Measurements from ENCODE around the gene WSCD1.

WSCD1 gene

GRCh38 chr17:6160911-6161855 lies 91.0 kb downstream of the WSCD1 start:
- no peak for DNase-seq (ENCODE audit: low read depth)

GRCh38 chr17:6162216-6162615 lies 92.0 kb downstream of the WSCD1 start:
- DNase-seq (ENCODE audit: low read depth) = no peak

- no peak for DNase-seq (ENCODE audit: low read depth)
These were observed 92.7 kb downstream of the WSCD1 start for GRCh38 chr17:6162892-6163291.

- DNase-seq (ENCODE audit: low read depth) = no peak
These were observed 93.6 kb downstream of the WSCD1 start for GRCh38 chr17:6163612-6164333.

- DNase-seq (ENCODE audit: low read depth) = no peak
These were observed 94.8 kb downstream of the WSCD1 start for GRCh38 chr17:6164996-6165395.

GRCh38 chr17:6165806-6166205 lies 95.6 kb downstream of the WSCD1 start:
- no peak for DNase-seq (ENCODE audit: low read depth)

- DNase-seq (ENCODE audit: low read depth) = no peak
These were observed 96.5 kb downstream of the WSCD1 start for GRCh38 chr17:6166492-6167179.

GRCh38 chr17:6168296-6168695 lies 98.1 kb downstream of the WSCD1 start:
- no peak for DNase-seq (ENCODE audit: low read depth)

- DNase-seq (ENCODE audit: low read depth) = no peak
These were observed 100.2 kb downstream of the WSCD1 start for GRCh38 chr17:6170349-6170748.

- DNase-seq (ENCODE audit: low read depth) = no peak
These were observed 102.6 kb downstream of the WSCD1 start for GRCh38 chr17:6172642-6173330.

GRCh38 chr17:6173653-6174052 lies 103.5 kb downstream of the WSCD1 start:
- no peak for DNase-seq (ENCODE audit: low read depth)
